Cerebellar cortex (tissue), 1 donor: ENCODE data around the gene SYK.

Experiments used
- DNase-seq: peaks from one replicate; pipeline ENCODE4 v3.0.0-alpha.2; 2015; ENCODE audit warnings: low spot score

The SYK gene

DNA sequence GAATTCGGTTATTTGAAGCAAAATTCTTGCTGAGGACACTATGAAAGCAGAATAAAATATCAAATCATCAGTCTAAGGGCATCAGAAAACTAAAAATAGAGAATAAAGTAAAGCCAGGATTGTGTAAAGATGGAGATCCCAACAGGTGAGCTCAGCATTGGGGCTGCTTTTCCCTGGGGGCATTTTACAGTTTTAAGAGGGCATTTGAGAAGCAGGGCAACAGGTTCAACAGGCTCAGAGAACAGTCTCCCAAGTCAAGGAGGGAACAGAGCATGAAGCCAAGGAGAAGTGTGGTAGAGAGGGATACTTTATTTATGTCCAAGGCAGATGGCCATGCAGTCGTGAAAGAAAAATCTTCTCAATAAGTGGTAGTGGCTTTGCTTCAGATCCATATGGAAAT, 145.4 kb downstream of the SYK start:
- DNase-seq: no peak
